Measurements from ENCODE around the gene EFCAB12.

GRCh38 chr3:129360171-129360611, 68.2 kb downstream of the EFCAB12 start:
- TF ChIP-seq CTCF (IDR thresholded peaks at IDR 0.05) (no peak), EP300 (IDR thresholded peaks at IDR 0.05) (no peak), POLR2AphosphoS5 (IDR thresholded peaks at IDR 0.05) (no peak), POLR2A (IDR thresholded peaks at IDR 0.05) (no peak)

Measured in gastroesophageal sphincter (tissue), 3 donors.